ENCODE data around the gene RFPL3.

The RFPL3 gene

DNA sequence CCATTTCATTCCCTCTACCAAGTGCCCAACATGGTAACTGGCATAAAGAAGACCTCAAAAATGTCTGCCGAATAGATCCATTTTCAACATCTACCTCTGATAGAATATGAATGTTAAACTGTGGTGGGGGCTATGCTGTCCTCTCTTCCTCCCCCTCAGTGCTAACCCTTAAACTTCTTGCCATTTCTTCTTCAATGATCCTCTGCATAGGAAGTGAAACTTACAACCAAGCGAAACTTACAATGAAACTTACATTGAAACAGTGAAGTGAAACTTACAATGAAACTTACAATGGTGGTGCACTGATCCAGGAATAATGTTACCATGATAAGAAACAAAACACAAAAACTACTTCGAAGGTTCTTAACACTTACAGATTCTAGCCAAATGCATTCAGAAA lies 49.6 kb downstream of the RFPL3 start:
- FAIRE-seq, result no peak
- no peak for DNase-seq (ENCODE audit: insufficient read length, low spot score)

DNA sequence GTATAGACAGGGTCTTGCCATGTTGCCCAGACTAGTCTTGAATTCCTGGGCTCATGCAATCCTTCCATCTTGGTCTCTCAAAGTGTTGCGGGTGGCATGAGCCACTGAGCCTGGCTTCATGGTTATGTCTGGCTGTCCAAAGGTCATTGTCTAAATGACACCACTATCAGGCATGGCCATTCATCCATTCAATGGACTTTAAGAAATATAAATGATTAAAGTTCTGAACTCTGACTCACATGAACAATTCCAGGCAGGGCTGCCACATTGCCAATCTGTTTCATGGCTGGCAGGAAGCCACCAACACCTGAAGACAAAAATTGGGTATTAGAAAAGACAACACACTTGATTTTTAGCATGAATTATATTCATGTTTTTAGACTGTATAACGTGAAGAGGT lies 50.3 kb downstream of the RFPL3 start:
- DNase-seq (ENCODE audit: insufficient read length, low spot score) (no peak), FAIRE-seq (no peak)

DNA sequence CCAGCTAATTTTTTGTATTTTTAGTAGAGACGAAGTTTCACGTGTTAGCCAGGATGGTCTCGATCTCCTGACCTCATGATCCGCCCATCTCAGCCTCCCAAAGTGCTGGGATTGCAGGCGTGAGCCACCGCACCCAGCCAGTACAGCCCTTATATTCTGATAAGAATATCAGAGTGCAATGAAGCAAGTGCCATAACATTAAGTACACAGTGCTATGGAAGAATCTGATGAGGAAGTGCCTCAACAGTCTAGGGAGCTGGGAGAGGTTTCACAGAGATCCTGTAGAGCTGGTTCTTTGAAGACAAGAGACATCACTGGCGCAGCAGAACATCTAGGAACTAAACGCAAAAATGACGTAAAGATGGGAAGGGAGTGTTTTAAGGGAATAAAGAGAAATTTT lies 52.3 kb downstream of the RFPL3 start:
- FAIRE-seq, result no peak

DNA sequence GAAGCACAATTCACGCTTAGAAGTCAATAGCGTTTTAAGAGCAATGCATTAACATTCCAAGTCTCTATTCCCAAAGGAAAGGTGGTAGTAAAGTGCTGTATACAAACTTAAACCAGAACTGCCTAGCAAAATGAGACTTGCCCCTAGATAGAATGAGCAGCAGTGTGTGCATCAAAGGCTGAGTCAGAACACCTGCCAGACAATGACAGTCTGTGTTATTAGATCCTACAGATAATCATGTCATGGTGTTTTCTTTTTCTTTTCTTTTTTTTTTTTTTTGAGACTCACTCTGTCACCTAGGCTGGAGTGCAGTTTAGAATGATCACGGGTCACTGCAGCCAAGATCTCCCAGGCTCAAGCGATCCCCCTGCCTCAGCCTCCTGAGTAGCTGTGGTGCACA lies 52.8 kb downstream of the RFPL3 start:
- FAIRE-seq, result no peak
- no peak for DNase-seq (ENCODE audit: insufficient read length, low spot score)

More for the DNA sequence above, 52.3 kb downstream of the RFPL3 start:
- DNase-seq (ENCODE audit: insufficient read length, low spot score), result no peak
